Adrenal gland (tissue), 12 donors: ENCODE measurements around the gene KRTAP10-12. TPM values are rescaled to one million over a fixed set of nuclear protein-coding genes. Genes with fewer than 3 reads are reported as not detected.

ENCODE experiments used
- DNase-seq, 7 donors: peaks; one replicate each; pipeline ENCODE4 v3.0.0-alpha.2; 2019 to 2020
- H3K27ac ChIP-seq, 5 donors: fragments of 200-600 bp; sonication (generic) in 4 of 5; 1 replicate in 3 of 5; 2 replicates in 2 of 5; pipeline versions ENCODE4 v1.5.1 to v1.8.0; 2016 to 2020; ENCODE audit warnings: mild to moderate bottlenecking in 1 of 5
- H3K27me3 ChIP-seq: fragments of 200-600 bp; 2 replicates; pipeline ENCODE4 v1.8.0; 2021
- H3K36me3 ChIP-seq, 2 donors: fragments of 200-600 bp; replicated peaks in 1 of 2; 1 replicate in 1 of 2; 2 replicates in 1 of 2; pipeline versions ENCODE4 v1.5.1 to v1.8.0; 2018 to 2022
- H3K4me1 ChIP-seq, 2 donors: fragments of 200-600 bp; replicated peaks in 1 of 2; 1 replicate in 1 of 2; 2 replicates in 1 of 2; pipeline versions ENCODE4 v1.5.1 to v1.8.0; 2018 to 2021
- H3K4me3 ChIP-seq, 4 donors: fragments of 200-600 bp; sonication (generic) in 3 of 4; one replicate each; pipeline ENCODE4 v1.5.1; 2016 to 2018
- H3K9me3 ChIP-seq, 3 donors: fragments of 200-600 bp; sonication (generic) in 1 of 3; replicated peaks in 1 of 3; 1 replicate in 2 of 3; 2 replicates in 1 of 3; pipeline versions ENCODE4 v1.5.1 to v1.8.0; 2016 to 2021
- POLR2A ChIP-seq, 2 donors: fragments of 450-650 bp; IDR thresholded peaks; one replicate each; pipeline ENCODE4 v1.6.1; 2017; ENCODE audit warnings: antibody characterized with exemption in 2 of 2, mild to moderate bottlenecking in 2 of 2, moderate library complexity in 1 of 2
- WGBS, 4 donors: extraction: QIAGEN DNeasy Blood & Tissue Kit in 2 of 4; methylation state at CpG; one replicate each; pipeline versions ENCODE4 v1.1.5 to v1.1.7; 2013 to 2017; 5-methylcytosine and 5-hydroxymethylcytosine counted together
- intact Hi-C, 2 donors: fragments of 100-400 bp; cut with DNase I; formaldehyde crosslinking; loops; one replicate each; pipeline versions ENCODE4 v1.14.1 to v1.15.0; 2022 to 2023
- polyA plus RNA-seq, 3 donors: library from polyadenylated mRNA; stranded (reverse); fragments of 200-250 nt in 2 of 3; fragments of 350-450 nt in 1 of 3; fragmentation: Illumina TruSeq in 1 of 3; extraction: RNeasy Lipid Tissue Mini Kit (QIAGEN cat#74804) in 1 of 3; gene quantifications; one replicate each; pipeline ENCODE4 v1.2.3, GENCODE V29; 2013 to 2014
- small RNA-seq, 2 donors: library from RNA; depleted of rRNA; stranded (forward); fragments of <200 nt; gene quantifications; one replicate each; pipeline ENCODE3, GENCODE V24; 2016
- total RNA-seq, 9 donors: library from RNA; depleted of rRNA in 4 of 9; stranded (reverse); fragments of >200 nt in 4 of 9; fragments of 120-200 nt in 1 of 9; fragmentation: NEBNext Ultra II Directional in 1 of 9; extraction: Animal tissue kit (Norgen Biotek cat#: 25700) in 1 of 9; gene quantifications; one replicate each; pipeline versions ENCODE4 v1.1.0 to v1.2.4, GENCODE V29; 2013 to 2023
- TF ChIP-seq, protein P1 (sequence below), 6 experiments: fragments of 450-650 bp in 4 of 6; fragments of 200-600 bp in 2 of 6; sonication (generic) in 1 of 6; IDR thresholded peaks; 1 replicate in 5 of 6; 2 replicates in 1 of 6; pipeline versions ENCODE4 v1.5.1 to v1.8.0; 2016 to 2021; ENCODE audit warnings: antibody characterized with exemption in 6 of 6, mild to moderate bottlenecking in 2 of 6, moderate library complexity in 1 of 6
- donor health status: healthy with polysubstance abuse.
- donor health status: Bipolar disorder and iron deficiency.
- donor health status: DM: yes; HTN: yes; CAD: no.
- donor health status: DM: no; HTN: no; CAD: no.
- donor health status: DM: no; HTN: no; CAD: no.
- donor health status: DM: yes; HTN: yes; CAD: no.

Gene KRTAP10-12
- total and polyA plus RNA-seq, 12 donors = not detected

- H3K4me3 ChIP-seq = no peak overlapping the region
- TF ChIP-seq, protein P1, sequence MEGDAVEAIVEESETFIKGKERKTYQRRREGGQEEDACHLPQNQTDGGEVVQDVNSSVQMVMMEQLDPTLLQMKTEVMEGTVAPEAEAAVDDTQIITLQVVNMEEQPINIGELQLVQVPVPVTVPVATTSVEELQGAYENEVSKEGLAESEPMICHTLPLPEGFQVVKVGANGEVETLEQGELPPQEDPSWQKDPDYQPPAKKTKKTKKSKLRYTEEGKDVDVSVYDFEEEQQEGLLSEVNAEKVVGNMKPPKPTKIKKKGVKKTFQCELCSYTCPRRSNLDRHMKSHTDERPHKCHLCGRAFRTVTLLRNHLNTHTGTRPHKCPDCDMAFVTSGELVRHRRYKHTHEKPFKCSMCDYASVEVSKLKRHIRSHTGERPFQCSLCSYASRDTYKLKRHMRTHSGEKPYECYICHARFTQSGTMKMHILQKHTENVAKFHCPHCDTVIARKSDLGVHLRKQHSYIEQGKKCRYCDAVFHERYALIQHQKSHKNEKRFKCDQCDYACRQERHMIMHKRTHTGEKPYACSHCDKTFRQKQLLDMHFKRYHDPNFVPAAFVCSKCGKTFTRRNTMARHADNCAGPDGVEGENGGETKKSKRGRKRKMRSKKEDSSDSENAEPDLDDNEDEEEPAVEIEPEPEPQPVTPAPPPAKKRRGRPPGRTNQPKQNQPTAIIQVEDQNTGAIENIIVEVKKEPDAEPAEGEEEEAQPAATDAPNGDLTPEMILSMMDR (IDR thresholded peaks at IDR 0.05) = no peak
- TF ChIP-seq POLR2A (IDR thresholded peaks at IDR 0.05) = no peak
- no peak overlapping the region for H3K27ac ChIP-seq
- H3K4me1 ChIP-seq = no peaks in the 10 kb centered on the region
- no peaks in the 10 kb centered on the region for H3K36me3 ChIP-seq
- peaks cover 0 to 17% (median 0%) of the 10 kb centered on the region in 3 donors for H3K9me3 ChIP-seq
- no peak for DNase-seq
- WGBS, 4 donors = 96 to 100% (median 99%) methylated on average over 1 of the region's 1 CpG
- intact Hi-C loops = no loop called here
- H3K27me3 ChIP-seq = no peaks in the 10 kb centered on the region
Measured at GRCh38 chr21:44739316-44739715, 42.3 kb downstream of the KRTAP10-12 start.

- intact Hi-C loops = no loop called here
- no peak overlapping the region for H3K4me3 ChIP-seq
- TF ChIP-seq, protein P1 (IDR thresholded peaks at IDR 0.05) = no peak
- TF ChIP-seq POLR2A (IDR thresholded peaks at IDR 0.05) = no peak
- 79 to 89% (median 84%) methylated on average over 6 to 7 of the region's 7 CpGs for WGBS, 4 donors
- no peak for DNase-seq
- peaks cover 0 to 17% (median 0%) of the 10 kb centered on the region in 3 donors for H3K9me3 ChIP-seq
- H3K27me3 ChIP-seq = no peaks in the 10 kb centered on the region
- no peaks in the 10 kb centered on the region for H3K4me1 ChIP-seq
- no peak overlapping the region for H3K27ac ChIP-seq
- no peaks in the 10 kb centered on the region for H3K36me3 ChIP-seq
Measured at GRCh38 chr21:44740742-44741141, 43.8 kb downstream of the KRTAP10-12 start.

DNA sequence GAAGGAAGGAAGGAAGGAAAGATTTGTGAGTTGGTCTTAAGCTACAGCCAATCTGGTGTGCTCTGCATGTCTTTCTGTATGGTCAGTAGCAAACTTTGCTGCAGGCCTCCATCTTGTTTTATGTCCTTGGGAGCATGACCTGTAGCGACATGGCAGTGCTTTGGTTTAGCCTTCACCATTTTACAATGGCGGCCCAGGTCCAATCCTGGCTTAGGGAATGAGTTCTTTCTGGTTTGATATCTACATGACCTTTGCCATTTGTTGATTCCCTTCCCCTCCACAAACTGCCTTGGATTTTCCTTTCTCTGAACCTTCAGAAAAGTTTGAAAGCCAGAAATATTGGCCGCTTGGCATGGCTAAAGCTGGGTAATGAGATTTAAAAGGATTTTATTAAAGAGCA, 44.9 kb downstream of the KRTAP10-12 start:
- H3K27me3 ChIP-seq = no peaks in the 10 kb centered on the region
- WGBS, 4 donors = 90 to 95% (median 91%) methylated on average over 3 of the region's 3 CpGs
- H3K27ac ChIP-seq = no peak overlapping the region
- intact Hi-C loops = no loop called here
- peaks cover 0 to 17% (median 0%) of the 10 kb centered on the region in 3 donors for H3K9me3 ChIP-seq
- no peak for DNase-seq
- no peak for TF ChIP-seq POLR2A (IDR thresholded peaks at IDR 0.05)
- TF ChIP-seq, protein P1 (IDR thresholded peaks at IDR 0.05) = no peak
- H3K36me3 ChIP-seq = no peaks in the 10 kb centered on the region
- H3K4me3 ChIP-seq = no peak overlapping the region
- H3K4me1 ChIP-seq = no peaks in the 10 kb centered on the region

DNA sequence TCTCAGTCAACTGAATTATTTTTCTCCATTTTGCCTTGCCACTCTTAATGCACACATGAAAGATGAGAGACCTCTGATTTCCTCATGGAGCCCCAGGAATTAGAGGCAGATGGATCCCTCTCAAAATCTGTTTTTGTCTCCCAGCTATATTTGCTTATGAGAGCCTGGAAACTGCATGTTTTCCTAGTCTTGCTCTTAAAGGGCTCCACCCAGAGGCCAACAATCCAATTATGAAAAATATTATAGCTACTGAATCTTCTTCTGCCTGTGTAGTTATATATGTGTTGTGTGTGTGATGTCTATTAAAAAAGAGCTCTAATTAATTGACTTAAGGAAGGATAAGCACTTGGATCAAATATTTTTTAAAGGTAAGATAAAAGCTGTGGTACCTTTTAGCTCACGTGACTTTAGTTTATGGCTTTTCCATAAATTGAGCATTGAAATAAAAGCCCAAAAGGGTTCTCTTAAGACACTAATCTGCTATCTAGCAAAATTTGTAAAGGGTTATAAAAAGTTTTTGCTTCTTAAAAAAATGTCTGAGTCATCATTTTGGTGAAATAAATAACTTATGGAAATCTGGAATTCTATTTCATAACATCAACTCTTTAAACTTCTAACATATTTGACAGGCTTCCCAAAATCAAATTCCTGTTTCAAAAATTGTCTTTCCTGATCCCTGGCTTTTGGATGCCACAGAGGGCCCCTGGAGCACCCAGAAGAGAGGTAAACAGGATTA, 45.6 kb downstream of the KRTAP10-12 start:
- no peaks in the 10 kb centered on the region for H3K36me3 ChIP-seq
- intact Hi-C loops = no loop called here
- H3K9me3 ChIP-seq = peaks cover 0 to 14% (median 0%) of the 10 kb centered on the region in 3 donors
- no peaks in the 10 kb centered on the region for H3K4me1 ChIP-seq
- H3K4me3 ChIP-seq = no peak overlapping the region
- no peaks in the 10 kb centered on the region for H3K27me3 ChIP-seq
- TF ChIP-seq POLR2A (IDR thresholded peaks at IDR 0.05) = no peak
- TF ChIP-seq, protein P1 (IDR thresholded peaks at IDR 0.05) = no peak
- no peak overlapping the region for H3K27ac ChIP-seq
- no peak for DNase-seq
- 83 to 91% (median 88%) methylated on average over 1 of the region's 1 CpG for WGBS, 4 donors

Small RNA genes lying within 50 kb of the gene (small RNA-seq; reads per million reads assigned to genes)
- gene KRTAP12-6P = 0 reads per million in 2 donors

Other genes starting within 250 kb of the KRTAP10-12 start
- 1 to 10 TPM in 7 of 9 donors, under 1 TPM in 2; 0.67 to 3.2 (median 2.3) TPM for gene LRRC3, start 241.7 kb upstream of the KRTAP10-12 start, total RNA-seq
- 1 to 10 TPM in 2 of 3 donors, under 1 TPM in 1; 0.97 to 1.9 (median 1.0) TPM for gene LRRC3, start 241.7 kb upstream of the KRTAP10-12 start, polyA plus RNA-seq
- gene KRTAP10-1, start 157.0 kb upstream of the KRTAP10-12 start, total RNA-seq = not detected
- gene KRTAP10-1, start 157.0 kb upstream of the KRTAP10-12 start, polyA plus RNA-seq = not detected
- not detected for gene KRTAP10-2, start 145.7 kb upstream of the KRTAP10-12 start, total RNA-seq
- gene KRTAP10-2, start 145.7 kb upstream of the KRTAP10-12 start, polyA plus RNA-seq = not detected
- gene KRTAP10-3, start 138.4 kb upstream of the KRTAP10-12 start, total RNA-seq = not detected
- not detected for gene KRTAP10-3, start 138.4 kb upstream of the KRTAP10-12 start, polyA plus RNA-seq
- not detected for gene KRTAP10-4, start 123.4 kb upstream of the KRTAP10-12 start, total RNA-seq
- gene KRTAP10-4, start 123.4 kb upstream of the KRTAP10-12 start, polyA plus RNA-seq = not detected
- not detected for gene KRTAP10-5, start 116.6 kb upstream of the KRTAP10-12 start, total RNA-seq
- not detected for gene KRTAP10-5, start 116.6 kb upstream of the KRTAP10-12 start, polyA plus RNA-seq
- not detected for gene KRTAP10-6, start 104.7 kb upstream of the KRTAP10-12 start, total RNA-seq
- not detected for gene KRTAP10-6, start 104.7 kb upstream of the KRTAP10-12 start, polyA plus RNA-seq
- not detected for gene KRTAP10-7, start 96.6 kb upstream of the KRTAP10-12 start, total RNA-seq
- gene KRTAP10-7, start 96.6 kb upstream of the KRTAP10-12 start, polyA plus RNA-seq = not detected
- not detected for gene KRTAP10-8, start 85.1 kb upstream of the KRTAP10-12 start, total RNA-seq
- not detected for gene KRTAP10-8, start 85.1 kb upstream of the KRTAP10-12 start, polyA plus RNA-seq
- gene KRTAP10-9, start 70.1 kb upstream of the KRTAP10-12 start, total RNA-seq = not detected
- not detected for gene KRTAP10-9, start 70.1 kb upstream of the KRTAP10-12 start, polyA plus RNA-seq
- gene KRTAP10-10, start 59.8 kb upstream of the KRTAP10-12 start, total RNA-seq = not detected
- not detected for gene KRTAP10-10, start 59.8 kb upstream of the KRTAP10-12 start, polyA plus RNA-seq
- gene KRTAP10-11, start 50.8 kb upstream of the KRTAP10-12 start, total RNA-seq = not detected
- not detected for gene KRTAP10-11, start 50.8 kb upstream of the KRTAP10-12 start, polyA plus RNA-seq
- not detected for gene KRTAP12-4, start 42.5 kb upstream of the KRTAP10-12 start, total RNA-seq
- gene KRTAP12-4, start 42.5 kb upstream of the KRTAP10-12 start, polyA plus RNA-seq = not detected
- not detected for gene KRTAP12-3, start 39.2 kb upstream of the KRTAP10-12 start, total RNA-seq
- gene KRTAP12-3, start 39.2 kb upstream of the KRTAP10-12 start, polyA plus RNA-seq = not detected
- not detected for gene KRTAP12-2, start 30.2 kb upstream of the KRTAP10-12 start, total RNA-seq
- gene KRTAP12-2, start 30.2 kb upstream of the KRTAP10-12 start, polyA plus RNA-seq = not detected
- not detected for gene KRTAP12-1, start 15.0 kb upstream of the KRTAP10-12 start, total RNA-seq
- not detected for gene KRTAP12-1, start 15.0 kb upstream of the KRTAP10-12 start, polyA plus RNA-seq
- gene TSPEAR, start 14.4 kb downstream of the KRTAP10-12 start, total RNA-seq = not detected
- not detected for gene TSPEAR, start 14.4 kb downstream of the KRTAP10-12 start, polyA plus RNA-seq
- gene UBE2G2, start 104.6 kb downstream of the KRTAP10-12 start, total RNA-seq = 10 to 100 TPM; 50.8 to 99.9 (median 74.0) TPM
- gene UBE2G2, start 104.6 kb downstream of the KRTAP10-12 start, polyA plus RNA-seq = 10 to 100 TPM; 44.8 to 72.8 (median 63.7) TPM
- gene SUMO3, start 120.9 kb downstream of the KRTAP10-12 start, total RNA-seq = 10 to 100 TPM; 61.1 to 92.3 (median 79.4) TPM
- gene SUMO3, start 120.9 kb downstream of the KRTAP10-12 start, polyA plus RNA-seq = 10 to 100 TPM; 21.1 to 70.6 (median 36.4) TPM
- gene PTTG1IP, start 176.5 kb downstream of the KRTAP10-12 start, total RNA-seq = 100 to 1,000 TPM; 114 to 467 (median 222) TPM
- 100 to 1,000 TPM; 110 to 138 (median 118) TPM for gene PTTG1IP, start 176.5 kb downstream of the KRTAP10-12 start, polyA plus RNA-seq
- gene ITGB2, start 223.7 kb downstream of the KRTAP10-12 start, total RNA-seq = 100 to 1,000 TPM in 4 of 9 donors, 10 to 100 TPM in 4, 1 to 10 TPM in 1; 6.3 to 212 (median 96.7) TPM
- gene ITGB2, start 223.7 kb downstream of the KRTAP10-12 start, polyA plus RNA-seq = 100 to 1,000 TPM in 2 of 3 donors, 10 to 100 TPM in 1; 10.9 to 249 (median 101) TPM
- gene SLX9, start 242.9 kb downstream of the KRTAP10-12 start, total RNA-seq = 10 to 100 TPM; 11.1 to 45.3 (median 25.3) TPM
- gene SLX9, start 242.9 kb downstream of the KRTAP10-12 start, polyA plus RNA-seq = 10 to 100 TPM; 13.1 to 22.8 (median 21.4) TPM